Fibroblast of the aortic adventitia (primary cell): ENCODE data around the gene APBA2. TPM values are rescaled to one million over a fixed set of nuclear protein-coding genes. Genes with fewer than 3 reads are reported as not detected.

Source experiments
- DNase-seq: peaks from one replicate; pipeline ENCODE4 v3.0.0-alpha.2; 2010; ENCODE audit warnings: low read depth
- H3K4me3 ChIP-seq: 2 replicates; pipeline ENCODE4 v1.5.1; 2011; ENCODE audit warnings: low read depth, mild to moderate bottlenecking, control low read depth, low read length, moderate library complexity
- CTCF ChIP-seq: IDR thresholded peaks from 2 replicates; pipeline ENCODE4 v1.5.1; 2011; ENCODE audit warnings: mild to moderate bottlenecking, low read length, control low read depth, inconsistent platforms; ENCODE audit not compliant: insufficient read depth
- total RNA-seq: library from RNA; depleted of rRNA; stranded (reverse); fragments of >200 nt; gene quantifications from 2 replicates; pipeline ENCODE4 v1.2.3, GENCODE V29; 2012; ENCODE audit warnings: low replicate concordance

APBA2 gene
- total RNA-seq, 1 donor = 1.8 TPM

GRCh38 chr15:28927043-28927442 is 41.3 kb downstream of the APBA2 start:
- TF ChIP-seq CTCF = no peak
- no peak for DNase-seq
- no peak overlapping the region for H3K4me3 ChIP-seq

GRCh38 chr15:28929200-28929599 is 43.4 kb downstream of the APBA2 start:
- DNase-seq = no peak
- TF ChIP-seq CTCF = no peak

GRCh38 chr15:28930011-28930410 is 44.2 kb downstream of the APBA2 start:
- no peak for DNase-seq
- no peak for TF ChIP-seq CTCF
- no peak overlapping the region for H3K4me3 ChIP-seq

More at GRCh38 chr15:28929200-28929599, 43.4 kb downstream of the APBA2 start:
- no peak overlapping the region for H3K4me3 ChIP-seq

GRCh38 chr15:28930476-28931291 is 44.9 kb downstream of the APBA2 start:
- no peak for DNase-seq
- no peak for TF ChIP-seq CTCF
- no peak overlapping the region for H3K4me3 ChIP-seq

- DNase-seq = no peak
- TF ChIP-seq CTCF = no peak
- no peak overlapping the region for H3K4me3 ChIP-seq
Observed at GRCh38 chr15:28931828-28932227, 46.1 kb downstream of the APBA2 start.

- H3K4me3 ChIP-seq = no peak overlapping the region
- no peak for DNase-seq
- TF ChIP-seq CTCF = no peak
Observed at GRCh38 chr15:28932361-28932760, 46.6 kb downstream of the APBA2 start.
